Caco-2 (cell line): Measurements from ENCODE around the gene CHI3L1. TPM values are rescaled to one million over a fixed set of nuclear protein-coding genes. Genes with fewer than 3 reads are reported as not detected.

ENCODE experiments used
- BruUV-seq: library from RNA; stranded (reverse); fragments of 400-500 nt; replicated peaks from 2 replicates; lab custom pipeline; 2021; lab: Mats Ljungman, UMichigan
- CTCF ChIA-PET: fragments of 300-600 bp; sonication (Branson Sonifier 250); formaldehyde crosslinking; loops from one replicate; lab custom pipeline; 2022; ENCODE audit warnings: antibody characterized with exemption; lab: Charles Lee
- POLR2A ChIA-PET: fragments of 300-600 bp; sonication (Branson Sonifier 250); formaldehyde crosslinking; loops from one replicate; lab custom pipeline; 2022; ENCODE audit warnings: antibody characterized with exemption; lab: Charles Lee
- DNase-seq, 2 experiments: peaks; one replicate each; pipeline versions ENCODE4 v3.0.0 to v3.0.0-alpha.2; 2020 to 2022
- H3K27me3 ChIP-seq: replicated peaks from 2 replicates; pipeline ENCODE4 v1.6.0; 2011; ENCODE audit warnings: low read length; ENCODE audit not compliant: control insufficient read depth, insufficient read depth
- H3K36me3 ChIP-seq: 2 replicates; pipeline ENCODE4 v1.5.1; 2011; ENCODE audit warnings: low read length; ENCODE audit not compliant: control insufficient read depth, insufficient read depth
- H3K4me1 ChIP-seq: fragments of 250-450 bp; sonication (Bioruptor Pico); 2 replicates; pipeline ENCODE4 v1.5.1; 2020; ENCODE audit warnings: mild to moderate bottlenecking
- H3K4me3 ChIP-seq: 2 replicates; pipeline ENCODE4 v1.5.1; 2011; ENCODE audit warnings: low read depth, mild to moderate bottlenecking, control low read depth, low read length
- H3K9me3 ChIP-seq: fragments of 250-450 bp; sonication (Bioruptor Pico); 2 replicates; pipeline ENCODE4 v1.5.1; 2020; ENCODE audit warnings: mild to moderate bottlenecking, moderate library complexity
- H3K27ac Mint-ChIP-seq: one replicate; pipeline ENCODE4 v1.8.0; 2022; ENCODE audit warnings: mixed read lengths; ENCODE audit not compliant: unreplicated experiment
- H3K27me3 Mint-ChIP-seq: one replicate; pipeline ENCODE4 v1.8.0; 2022; ENCODE audit warnings: mixed read lengths; ENCODE audit not compliant: insufficient read depth, unreplicated experiment
- H3K36me3 Mint-ChIP-seq: one replicate; pipeline ENCODE4 v1.8.0; 2022; ENCODE audit warnings: mild to moderate bottlenecking, mixed read lengths; ENCODE audit not compliant: insufficient read depth, unreplicated experiment
- H3K4me1 Mint-ChIP-seq: one replicate; pipeline ENCODE4 v1.8.0; 2022; ENCODE audit warnings: low read depth, mixed read lengths; ENCODE audit not compliant: unreplicated experiment
- H3K4me3 Mint-ChIP-seq: one replicate; pipeline ENCODE4 v1.8.0; 2022; ENCODE audit warnings: mild to moderate bottlenecking, moderate library complexity, mixed read lengths; ENCODE audit not compliant: unreplicated experiment
- H3K9me3 Mint-ChIP-seq: one replicate; pipeline ENCODE4 v1.8.0; 2022; ENCODE audit warnings: mixed read lengths; ENCODE audit not compliant: unreplicated experiment
- CTCF ChIP-seq, 2 experiments: fragments of 200-600 bp in 1 of 2; IDR thresholded peaks; 1 replicate in 1 of 2; 2 replicates in 1 of 2; pipeline versions ENCODE4 v1.5.1 to v1.8.0; 2011 to 2022; ENCODE audit warnings: antibody characterized with exemption in 1 of 2, control low read depth in 1 of 2, inconsistent platforms in 1 of 2, low read depth in 1 of 2, low read length in 1 of 2, mild to moderate bottlenecking in 1 of 2, moderate library complexity in 1 of 2; ENCODE audit not compliant: insufficient read depth in 1 of 2, severe bottlenecking in 1 of 2, unreplicated experiment in 1 of 2
- intact Hi-C: fragments of 100-400 bp; cut with micrococcal nuclease; formaldehyde crosslinking; loops from one replicate; pipeline ENCODE4 v1.10.0; 2022; ENCODE audit not compliant: unreplicated experiment
- total RNA-seq: library from RNA; stranded (reverse); gene quantifications from 2 replicates; pipeline ENCODE4 v1.2.3, GENCODE V29; 2022

Gene CHI3L1
- total RNA-seq, 1 experiment from 2014 or later, result 235 TPM

- Mint-ChIP-seq H3K9me3 (peaks cover 13% of the 10 kb centered on the region), H3K4me3 (peak overlapping the region; percentile 1), H3K36me3 (peaks cover 43% of the 10 kb centered on the region), H3K27ac (peak overlapping the region; percentile 8), H3K27me3 (no peaks in the 10 kb centered on the region), H3K4me1 (peaks cover 14% of the 10 kb centered on the region)
- Histone ChIP-seq H3K9me3 (no peaks in the 10 kb centered on the region), H3K4me3 (no peak overlapping the region), H3K27me3 (no peaks in the 10 kb centered on the region), H3K4me1 (peaks cover 43% of the 10 kb centered on the region), H3K36me3 (no peaks in the 10 kb centered on the region)
- DNase-seq, result no peak
- POLR2A ChIA-PET, result interaction anchor here (0.7 kb wide), 1 partner anchor 8 kb away, joined by 3 read pairs; no protein-coding TSS in a partner anchor
- intact Hi-C loops, result no loop called here
- CTCF ChIA-PET, result interaction anchor here (0.7 kb wide), 1 partner anchor 54 kb away, joined by 3 read pairs; no protein-coding TSS in a partner anchor
- no peak for TF ChIP-seq CTCF (IDR thresholded peaks at IDR 0.05; ENCODE audit: insufficient read depth in 1 of 2, low read depth in 1 of 2, low read length in 1 of 2, severe bottlenecking in 1 of 2, unreplicated experiment in 1 of 2)
- BruUV-seq, result no TSS peak
Measured at GRCh38 chr1:203161175-203161574, 25.3 kb downstream of the CHI3L1 start.

- Histone ChIP-seq H3K36me3 (no peaks in the 10 kb centered on the region), H3K4me3 (no peak overlapping the region), H3K27me3 (no peaks in the 10 kb centered on the region), H3K9me3 (no peaks in the 10 kb centered on the region), H3K4me1 (peaks cover 46% of the 10 kb centered on the region)
- no TSS peak for BruUV-seq
- POLR2A ChIA-PET, result no interaction called here
- Mint-ChIP-seq H3K27me3 (no peaks in the 10 kb centered on the region), H3K9me3 (peaks cover 13% of the 10 kb centered on the region), H3K27ac (no peak overlapping the region), H3K36me3 (peaks cover 34% of the 10 kb centered on the region), H3K4me1 (peaks cover 16% of the 10 kb centered on the region), H3K4me3 (no peak overlapping the region)
- intact Hi-C loops, result no loop called here
- no peak for DNase-seq
- no peak for TF ChIP-seq CTCF (IDR thresholded peaks at IDR 0.05; ENCODE audit: insufficient read depth in 1 of 2, low read depth in 1 of 2, low read length in 1 of 2, severe bottlenecking in 1 of 2, unreplicated experiment in 1 of 2)
- CTCF ChIA-PET, result no interaction called here
Measured at GRCh38 chr1:203159844-203160243, 26.7 kb downstream of the CHI3L1 start.

GRCh38 chr1:203158960-203159665, 27.4 kb downstream of the CHI3L1 start:
- H3K9me3 Mint-ChIP-seq, result peaks cover 13% of the 10 kb centered on the region
- H3K4me3 Mint-ChIP-seq, result no peak overlapping the region
- H3K4me1 Mint-ChIP-seq, result peaks cover 16% of the 10 kb centered on the region
- no peak for DNase-seq
- H3K4me1 ChIP-seq, result peaks cover 46% of the 10 kb centered on the region
- BruUV-seq, result no TSS peak
- no peak overlapping the region for H3K4me3 ChIP-seq
- H3K27me3 ChIP-seq, result no peaks in the 10 kb centered on the region
- CTCF ChIA-PET, result no interaction called here
- no peaks in the 10 kb centered on the region for H3K27me3 Mint-ChIP-seq
- intact Hi-C loops, result no loop called here
- peaks cover 34% of the 10 kb centered on the region for H3K36me3 Mint-ChIP-seq
- no peak for TF ChIP-seq CTCF (IDR thresholded peaks at IDR 0.05; ENCODE audit: insufficient read depth in 1 of 2, low read depth in 1 of 2, low read length in 1 of 2, severe bottlenecking in 1 of 2, unreplicated experiment in 1 of 2)
- no peaks in the 10 kb centered on the region for H3K9me3 ChIP-seq
- no peaks in the 10 kb centered on the region for H3K36me3 ChIP-seq
- H3K27ac Mint-ChIP-seq, result no peak overlapping the region
- POLR2A ChIA-PET, result no interaction called here
